ENCODE measurements around the gene RHOH.

RHOH gene

GRCh38 chr4:40212674-40213527 is 16.1 kb downstream of the RHOH start:
- no peak for TF ChIP-seq CTCF (conservative IDR thresholded peaks at IDR 0.05; ENCODE audit: low read length)
- no peak for DNase-seq (ENCODE audit: low read depth)
- H3K4me3 ChIP-seq (ENCODE audit: low read length) = no peak overlapping the region

- DNase-seq (ENCODE audit: low read depth) = no peak
- no peak for TF ChIP-seq CTCF (conservative IDR thresholded peaks at IDR 0.05; ENCODE audit: low read length)
- no peak overlapping the region for H3K4me3 ChIP-seq (ENCODE audit: low read length)
Measured at GRCh38 chr4:40214038-40214437, 17.2 kb downstream of the RHOH start.

- TF ChIP-seq CTCF (conservative IDR thresholded peaks at IDR 0.05; ENCODE audit: low read length) = no peak
- no peak overlapping the region for H3K4me3 ChIP-seq (ENCODE audit: low read length)
- peak; percentile 8 for DNase-seq (ENCODE audit: low read depth)
Measured at GRCh38 chr4:40214661-40215418, 18.0 kb downstream of the RHOH start.

GRCh38 chr4:40216622-40217366 is 20.0 kb downstream of the RHOH start:
- DNase-seq (ENCODE audit: low read depth) = no peak
- TF ChIP-seq CTCF (conservative IDR thresholded peaks at IDR 0.05; ENCODE audit: low read length) = no peak
- no peak overlapping the region for H3K4me3 ChIP-seq (ENCODE audit: low read length)

GRCh38 chr4:40221744-40222143 is 24.9 kb downstream of the RHOH start:
- DNase-seq (ENCODE audit: low read depth) = no peak
- no peak for TF ChIP-seq CTCF (conservative IDR thresholded peaks at IDR 0.05; ENCODE audit: low read length)
- H3K4me3 ChIP-seq (ENCODE audit: low read length) = no peak overlapping the region

GRCh38 chr4:40223343-40223742 is 26.5 kb downstream of the RHOH start:
- no peak overlapping the region for H3K4me3 ChIP-seq (ENCODE audit: low read length)
- TF ChIP-seq CTCF (conservative IDR thresholded peaks at IDR 0.05; ENCODE audit: low read length) = no peak
- no peak for DNase-seq (ENCODE audit: low read depth)

Data from AG10803 (cell line).